HG03060 (cell line): ENCODE data around the gene LMNA.

ENCODE experiments used
- ATAC-seq: cut with Tn5 transposase; IDR thresholded peaks from one replicate; pipeline ENCODE4 v1.9.1; 2021; ENCODE audit warnings: low read depth, moderate number of reproducible peaks; ENCODE audit not compliant: unreplicated experiment

Gene LMNA

DNA sequence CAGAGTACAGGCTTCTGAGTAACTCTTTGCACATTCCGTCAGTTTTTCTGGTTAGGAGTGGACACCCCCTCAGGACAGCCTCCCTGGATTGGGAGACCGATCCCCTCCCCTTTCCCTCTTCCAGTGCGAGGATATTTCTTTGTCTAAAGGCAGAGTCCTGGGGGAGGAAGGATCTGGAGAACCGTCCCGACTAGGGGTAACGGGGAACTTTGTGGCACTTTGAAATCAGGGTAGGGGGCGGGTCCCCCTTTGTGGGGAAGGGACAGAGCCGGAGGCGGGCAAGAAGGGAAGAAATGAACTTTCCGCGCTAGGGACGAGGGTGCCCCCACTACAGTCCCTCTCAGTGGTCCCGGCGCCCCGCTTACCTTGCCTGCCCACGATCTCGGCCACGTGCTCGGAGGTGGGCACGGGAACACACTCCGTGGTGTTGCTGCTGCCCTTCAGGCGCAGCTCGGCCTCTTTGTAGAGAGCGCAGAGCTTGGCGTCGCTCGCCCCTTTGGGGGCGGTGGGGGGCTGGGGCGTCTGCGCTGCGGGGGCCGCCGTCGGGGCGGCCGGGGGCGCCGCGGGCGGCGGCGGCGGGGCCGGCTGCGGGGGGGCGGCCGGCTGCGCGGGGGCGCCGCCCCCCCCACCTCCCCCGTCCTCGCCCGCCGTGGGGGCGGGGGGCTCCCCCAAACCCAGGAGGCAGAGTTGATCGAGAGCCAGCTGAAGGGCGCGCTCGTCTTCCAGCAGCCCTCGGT is 33.2 kb upstream of the LMNA start:
- ATAC-seq = no peak

DNA sequence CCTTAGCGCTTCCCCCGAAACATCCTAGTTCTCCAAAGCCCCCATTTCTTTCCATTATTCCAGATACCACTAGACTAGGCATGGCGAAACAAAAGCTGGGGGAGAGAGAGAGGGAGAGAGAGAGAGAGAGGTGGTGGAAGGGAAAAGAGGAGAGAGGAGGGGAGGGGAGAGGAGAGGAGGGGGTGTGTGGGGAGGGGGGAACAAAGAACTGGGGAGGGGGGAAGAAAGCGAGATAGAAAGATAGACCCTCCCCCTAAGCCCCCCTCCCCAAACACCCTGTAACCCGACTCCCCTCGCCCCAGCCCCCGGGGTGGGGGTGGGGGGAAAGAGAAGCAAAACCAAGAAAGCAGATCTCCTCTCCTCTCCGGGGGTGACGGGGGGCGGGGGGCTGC is 32.6 kb upstream of the LMNA start:
- ATAC-seq = no peak

DNA sequence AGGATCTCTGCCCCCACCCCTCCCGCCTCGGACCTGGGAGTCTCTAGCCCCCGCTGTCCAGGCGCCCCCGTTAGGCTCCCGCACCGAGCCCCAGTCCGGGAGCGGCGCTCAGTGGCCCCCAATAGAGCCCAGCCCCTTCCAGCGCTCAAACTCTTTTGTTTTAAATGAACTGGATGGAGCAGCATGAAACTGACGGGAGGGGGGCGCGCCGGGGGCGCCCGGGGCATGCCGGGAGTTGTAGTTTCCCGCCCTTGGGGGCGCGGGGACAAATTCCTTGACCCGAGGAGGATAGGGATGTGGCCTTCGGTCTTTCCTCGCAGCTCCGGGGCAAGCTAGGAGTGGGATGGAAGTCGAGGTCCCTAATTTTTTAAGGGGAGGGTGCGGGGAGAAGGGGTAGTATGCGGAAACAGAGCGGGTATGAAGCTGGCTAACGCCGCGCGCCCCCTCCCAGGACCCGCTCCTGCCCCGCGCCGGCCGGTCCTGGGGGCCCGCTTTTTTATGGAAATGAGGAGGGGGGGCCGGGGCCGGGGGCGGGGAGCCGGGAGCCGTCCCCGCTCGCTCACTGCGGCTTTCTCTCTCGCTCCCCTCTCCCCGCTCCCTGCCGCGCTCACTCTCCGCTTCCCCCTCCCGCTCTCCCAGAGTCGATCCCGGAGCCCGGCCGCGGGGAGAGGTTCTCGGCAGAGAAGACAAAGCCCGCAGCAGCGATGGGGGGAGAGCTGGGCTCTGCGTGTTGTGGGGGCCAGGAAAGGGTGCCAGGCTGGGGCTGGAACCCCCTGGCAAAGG is 32.0 kb upstream of the LMNA start, which contains the start of gene MEX3A:
TSS of gene MEX3A (minus strand) at position 157 of the 783 bp plus-strand sequence. CDS start 467 bp downstream, outside the sequence.
- ATAC-seq = no peak

DNA sequence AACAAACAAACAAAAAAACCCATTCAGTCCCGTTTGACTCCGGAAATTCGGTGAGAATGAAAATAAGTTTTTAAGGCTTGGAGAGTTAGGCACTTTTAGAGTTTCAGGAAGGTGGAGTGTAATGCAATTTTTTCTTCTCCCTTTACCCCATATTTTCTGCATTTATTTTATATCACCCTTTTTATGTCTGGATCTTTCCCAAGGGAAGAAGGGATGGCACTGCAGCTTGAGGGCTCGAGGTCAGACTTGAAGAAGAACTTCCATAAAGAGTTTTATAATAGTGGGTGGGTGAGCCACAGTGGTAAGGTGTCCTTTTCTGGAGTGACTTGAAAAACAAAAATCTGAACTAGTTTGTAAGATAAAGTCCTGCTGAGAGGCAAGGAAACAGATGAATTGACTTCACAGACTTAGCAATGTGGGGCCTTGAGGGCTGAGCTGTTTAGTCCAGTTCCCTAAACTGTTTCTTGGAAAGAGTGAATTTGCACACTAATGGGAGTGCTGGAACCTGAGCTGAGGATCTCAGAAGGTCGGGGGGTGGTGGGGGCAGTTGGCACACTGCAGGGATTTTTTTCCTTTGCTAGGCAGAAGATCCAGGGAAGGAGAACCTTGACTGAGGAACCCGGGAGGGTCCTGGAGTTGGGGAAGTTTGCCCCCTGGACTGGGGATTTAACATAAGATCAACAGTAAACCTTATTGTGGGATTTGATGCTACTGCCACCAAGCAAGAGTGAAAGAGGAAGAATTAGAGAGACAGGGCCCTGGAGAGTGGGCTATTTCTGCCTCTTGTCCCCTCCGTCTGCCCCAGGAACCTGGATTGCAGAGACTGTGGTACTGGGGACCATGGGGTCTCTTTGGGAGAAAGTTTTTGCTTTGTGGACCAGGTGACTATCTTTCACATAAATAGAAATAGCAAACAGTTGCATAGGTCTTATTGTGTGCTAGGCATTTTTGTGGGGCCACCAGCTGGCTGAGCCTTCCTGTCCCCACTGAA is 30.4 kb upstream of the LMNA start:
- no peak for ATAC-seq

DNA sequence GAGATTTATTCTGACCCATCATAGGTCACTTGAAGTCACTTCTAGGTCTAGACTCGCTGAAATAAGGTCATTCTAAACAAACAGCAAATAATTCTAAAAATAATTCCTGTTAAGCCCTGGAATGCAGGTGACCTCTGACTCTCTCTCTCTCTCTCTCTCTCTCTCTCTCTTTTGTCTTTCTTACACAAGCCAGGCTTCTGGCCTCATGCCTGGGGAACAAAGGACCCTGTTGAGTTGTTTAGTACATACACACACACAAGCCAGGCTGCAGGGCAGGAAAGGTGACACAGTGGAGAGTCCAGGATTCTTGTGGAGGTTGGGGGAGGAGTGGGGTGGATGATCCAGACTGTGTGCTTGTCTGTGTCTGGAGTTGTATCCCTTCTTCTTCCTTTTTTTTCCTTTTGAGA is 28.3 kb upstream of the LMNA start:
- no peak for ATAC-seq

DNA sequence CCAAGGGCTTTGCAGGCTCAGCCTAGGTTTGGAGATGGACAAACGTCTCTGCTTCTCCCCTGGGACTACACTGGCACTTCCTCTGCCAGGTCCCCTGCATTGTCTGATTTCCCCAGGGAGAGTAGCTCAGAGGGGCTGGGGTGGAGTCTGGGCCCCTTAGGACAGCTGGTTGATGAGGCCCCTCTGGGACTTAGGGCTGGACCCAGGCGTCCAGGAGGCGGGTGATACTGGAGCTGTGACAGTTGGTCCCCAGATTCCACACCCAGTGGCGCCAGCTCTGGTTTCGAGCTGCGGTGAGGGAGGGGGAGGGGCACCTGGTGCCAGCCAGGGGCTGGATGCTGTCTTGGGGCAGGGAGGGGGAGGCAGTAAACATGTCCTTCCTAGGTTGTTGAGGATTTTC is 24.8 kb upstream of the LMNA start:
- no peak for ATAC-seq

DNA sequence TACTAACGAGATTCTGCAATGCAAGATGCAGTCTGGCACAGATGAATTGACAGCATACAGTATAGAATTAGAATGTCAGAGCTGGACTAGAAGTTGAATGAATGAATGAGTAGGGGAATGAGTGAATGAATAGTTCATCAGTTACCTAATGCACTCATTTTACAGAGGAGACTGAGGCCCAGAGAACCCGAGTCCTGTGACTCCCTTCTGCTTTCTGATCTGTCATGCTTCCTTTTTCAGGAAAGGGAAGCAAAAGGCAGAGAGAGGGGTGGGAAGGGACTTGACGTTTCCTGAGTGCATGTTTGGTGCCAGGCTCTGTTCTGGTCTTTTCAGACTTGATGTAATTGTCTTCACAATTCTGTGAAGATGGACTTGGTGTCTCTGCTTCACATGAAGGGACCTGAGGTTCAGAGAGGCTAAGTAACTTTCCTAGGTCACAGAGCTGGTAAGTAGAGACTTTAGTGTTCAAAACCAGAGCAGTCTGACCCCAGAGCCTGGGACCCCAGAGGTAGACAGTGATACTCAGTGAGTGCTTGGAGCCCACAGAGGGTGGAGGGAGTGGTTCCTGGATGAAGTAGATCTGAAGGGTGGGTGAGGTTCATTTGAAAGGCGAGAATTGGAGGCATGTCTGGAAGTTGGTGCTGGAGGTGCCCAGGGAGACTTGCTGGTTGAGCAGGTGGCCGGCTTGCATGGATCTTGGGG is 24.2 kb upstream of the LMNA start:
- ATAC-seq = no peak

DNA sequence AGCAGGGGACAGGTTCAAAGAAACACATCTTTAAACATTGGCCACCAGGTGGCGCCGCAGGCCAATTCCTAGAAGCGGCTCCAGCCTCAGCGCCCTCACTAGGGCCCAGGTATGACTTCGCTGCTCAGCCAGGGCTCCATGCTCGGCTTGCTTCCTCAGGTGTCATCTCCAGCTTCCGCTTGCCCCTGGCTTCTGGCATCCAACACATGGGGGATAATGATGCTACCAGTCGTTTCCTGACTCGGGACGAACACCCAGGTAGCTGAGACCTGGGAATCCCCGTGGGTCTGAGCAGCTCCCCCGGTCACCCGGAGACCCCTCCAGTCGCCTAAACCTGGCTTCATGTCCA is 23.7 kb upstream of the LMNA start:
- ATAC-seq = no peak

DNA sequence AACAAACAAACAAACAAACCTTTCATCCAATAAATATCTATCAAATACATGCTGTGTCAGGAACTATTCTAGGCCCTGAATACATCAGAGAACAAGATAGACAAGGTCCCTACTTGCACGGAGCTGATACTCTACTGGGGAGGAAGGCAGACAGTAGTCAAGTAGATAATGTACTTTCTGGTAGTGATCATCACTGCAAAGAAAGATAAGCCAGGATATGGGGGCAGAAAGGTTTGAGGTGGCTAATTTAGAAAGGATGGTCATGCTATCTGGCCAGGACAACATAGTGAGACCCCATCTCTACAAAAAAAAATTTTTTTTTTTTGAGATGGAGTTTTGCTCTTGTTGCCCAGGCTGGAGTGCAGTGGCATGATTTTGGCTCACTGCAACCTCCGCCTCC is 22.9 kb upstream of the LMNA start:
- no peak for ATAC-seq

DNA sequence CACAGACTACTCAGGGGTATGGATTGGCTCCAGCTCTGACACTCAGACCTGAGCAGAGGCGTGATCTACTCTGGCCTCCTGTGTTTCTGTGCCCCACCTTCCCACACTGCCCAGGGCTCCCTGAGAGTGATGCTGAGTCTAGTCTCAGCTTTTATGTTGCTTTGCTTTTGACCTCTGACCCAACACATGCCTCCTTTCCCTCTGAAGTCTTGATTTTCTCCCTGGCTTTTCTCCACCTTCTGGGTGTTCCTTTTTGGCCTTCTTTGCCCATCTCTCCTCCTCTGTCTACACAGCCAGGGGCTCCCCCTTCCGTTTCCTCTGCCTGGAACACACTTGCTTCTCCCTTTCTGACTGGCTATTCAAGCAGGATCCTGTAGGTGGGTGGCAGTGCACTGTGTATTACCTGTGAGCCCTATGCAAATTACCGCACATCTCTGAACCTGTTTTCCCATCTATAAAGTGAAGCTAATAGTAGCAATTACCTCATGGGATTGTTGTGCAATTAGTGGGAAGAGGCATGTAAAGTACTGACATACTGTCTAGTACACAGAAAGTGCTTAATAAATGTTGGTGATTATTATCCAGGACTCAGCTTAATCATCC is 18.5 kb upstream of the LMNA start:
- no peak for ATAC-seq

DNA sequence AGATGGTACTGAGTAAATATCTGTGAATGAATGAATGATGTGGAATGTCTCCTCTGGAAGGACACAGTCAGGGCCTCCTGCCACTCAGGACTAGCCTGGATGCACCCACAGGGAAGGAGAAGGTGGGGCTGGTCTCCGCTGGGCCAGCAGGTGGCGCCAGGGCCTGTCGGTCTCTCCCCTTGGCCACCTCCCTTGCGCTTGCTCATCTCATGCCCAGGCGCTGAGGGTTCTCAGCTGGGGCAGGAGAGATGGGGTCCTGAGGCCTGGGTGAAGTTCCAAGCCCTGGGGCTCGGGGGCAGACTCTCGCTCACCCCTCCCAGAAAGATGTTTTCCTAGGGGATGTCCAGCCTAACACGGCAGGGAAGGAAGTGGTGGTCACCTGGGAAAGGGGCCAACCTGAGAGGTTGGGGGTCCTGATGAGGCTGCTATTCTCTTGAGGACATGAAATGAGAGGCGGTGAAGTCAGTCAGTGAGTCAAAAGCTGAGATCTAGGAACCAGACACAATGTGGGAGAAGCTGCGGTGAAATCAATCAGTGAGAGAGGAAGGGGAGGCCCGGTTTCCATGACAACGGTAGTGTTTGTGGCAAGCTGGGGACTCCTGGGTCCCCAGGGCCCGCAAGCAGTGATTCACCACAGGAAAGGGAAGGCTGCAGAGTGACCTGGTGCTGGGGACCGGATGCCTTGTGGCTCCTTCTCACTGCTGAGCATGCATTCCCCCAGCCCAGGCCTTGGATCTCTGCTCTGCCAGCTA is 17.7 kb upstream of the LMNA start:
- ATAC-seq = peak; percentile 51

DNA sequence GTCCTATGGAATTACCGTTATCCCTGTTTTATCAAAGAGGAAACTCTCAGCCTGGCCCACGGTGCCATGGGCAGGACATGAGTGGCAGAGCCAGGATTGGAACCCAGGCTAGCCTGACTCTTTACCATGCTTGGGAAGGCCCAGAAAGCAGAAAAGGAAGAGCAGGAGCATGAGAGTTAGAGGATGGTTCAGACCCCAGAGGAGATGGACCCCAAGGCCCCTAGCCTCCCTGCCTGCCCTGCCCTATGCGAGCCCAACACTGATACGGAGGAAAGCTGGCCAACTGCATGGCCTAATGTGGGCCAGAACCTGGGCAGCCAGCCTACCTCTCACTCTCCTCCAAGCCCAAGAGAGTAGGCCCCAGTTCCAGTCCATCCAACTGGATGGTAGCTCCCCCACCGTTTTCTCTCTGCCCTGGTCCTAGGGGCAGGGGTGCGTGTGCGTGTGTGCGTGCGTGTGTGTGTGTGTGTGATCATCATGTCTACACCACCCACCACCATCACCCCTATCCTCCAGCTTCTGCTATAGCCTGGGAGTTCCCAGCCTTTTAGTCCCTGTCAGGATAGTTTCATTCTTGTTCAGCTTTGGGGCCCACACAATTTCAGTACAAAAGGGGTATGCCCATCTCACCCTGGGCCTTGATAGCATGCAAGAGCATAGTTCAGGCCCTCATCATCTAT is 16.9 kb upstream of the LMNA start:
- ATAC-seq = no peak

DNA sequence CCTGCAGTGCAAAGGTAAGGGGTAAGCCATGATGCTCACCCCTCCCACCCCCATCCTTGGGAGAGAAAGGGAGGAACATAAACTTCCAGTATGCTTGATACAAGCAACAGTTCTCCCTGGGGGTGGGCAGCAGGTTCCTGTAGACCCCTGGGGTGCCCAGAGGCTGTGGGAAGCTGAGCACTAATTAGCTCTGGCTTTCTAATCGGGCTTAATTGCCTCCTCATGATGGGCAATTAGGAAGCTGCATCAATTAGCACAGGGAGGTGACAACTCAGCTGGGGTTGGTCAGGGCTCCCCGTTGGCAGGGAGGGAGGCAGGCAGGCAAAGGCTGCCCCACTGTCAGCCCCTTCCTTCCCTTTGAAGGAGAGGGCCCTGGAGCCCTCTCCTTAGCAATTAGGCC is 15.7 kb upstream of the LMNA start:
- no peak for ATAC-seq

DNA sequence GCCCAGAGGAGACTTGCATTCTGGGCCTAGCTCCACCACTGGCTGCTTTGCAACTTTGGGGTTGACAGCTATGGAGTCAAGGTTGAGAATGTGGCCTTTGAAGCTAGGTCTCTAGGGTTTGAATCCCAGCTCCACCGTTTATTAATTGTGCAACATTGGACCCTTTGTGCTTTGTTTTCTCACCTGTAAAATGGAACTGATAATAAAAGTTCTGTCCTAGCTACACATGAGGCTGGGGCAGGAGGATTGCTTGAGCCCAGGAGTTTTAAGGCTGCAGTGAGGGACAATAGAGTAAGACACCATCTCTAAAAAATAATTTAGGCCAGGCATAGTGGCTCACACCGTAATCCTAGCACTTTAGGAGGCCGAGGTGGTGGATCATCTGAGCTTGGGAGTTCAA is 15.2 kb upstream of the LMNA start:
- no peak for ATAC-seq

DNA sequence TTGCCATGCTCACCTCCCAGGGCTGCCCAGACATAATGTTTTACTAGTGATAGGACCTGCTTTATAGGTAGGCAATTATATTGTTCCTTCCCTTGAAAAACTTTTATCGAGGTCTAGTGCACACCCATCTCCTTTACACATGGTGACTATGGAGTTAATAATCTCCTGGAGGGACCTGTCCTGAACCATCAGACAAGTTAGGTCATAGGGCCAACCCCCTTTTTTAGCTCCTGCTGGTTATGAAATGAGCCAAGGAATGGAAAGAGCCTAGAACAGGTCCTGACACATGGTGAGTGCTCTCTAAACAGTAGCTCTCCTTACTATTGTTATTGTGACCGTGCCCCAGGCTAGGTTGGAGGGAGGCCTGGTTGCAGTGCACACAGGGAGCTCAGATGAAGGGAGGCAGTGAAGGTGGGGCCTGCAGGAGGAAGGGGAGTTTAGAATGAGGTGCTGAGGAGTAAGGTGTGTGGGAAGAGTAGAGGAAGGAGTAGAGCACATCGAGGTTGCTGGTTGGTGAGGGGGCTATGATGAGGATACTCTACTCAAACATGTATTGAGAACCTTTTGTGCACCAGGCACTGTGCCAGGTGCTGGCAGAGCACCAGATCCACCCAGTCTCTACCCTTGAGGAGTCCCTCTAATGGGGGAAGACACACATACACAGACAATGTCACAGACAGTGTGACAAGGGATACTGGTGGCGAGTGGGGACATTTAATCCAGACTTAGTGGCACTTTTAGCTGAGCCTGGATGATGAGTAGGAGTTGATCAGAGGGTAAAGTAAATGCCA is 14.1 kb upstream of the LMNA start:
- no peak for ATAC-seq

DNA sequence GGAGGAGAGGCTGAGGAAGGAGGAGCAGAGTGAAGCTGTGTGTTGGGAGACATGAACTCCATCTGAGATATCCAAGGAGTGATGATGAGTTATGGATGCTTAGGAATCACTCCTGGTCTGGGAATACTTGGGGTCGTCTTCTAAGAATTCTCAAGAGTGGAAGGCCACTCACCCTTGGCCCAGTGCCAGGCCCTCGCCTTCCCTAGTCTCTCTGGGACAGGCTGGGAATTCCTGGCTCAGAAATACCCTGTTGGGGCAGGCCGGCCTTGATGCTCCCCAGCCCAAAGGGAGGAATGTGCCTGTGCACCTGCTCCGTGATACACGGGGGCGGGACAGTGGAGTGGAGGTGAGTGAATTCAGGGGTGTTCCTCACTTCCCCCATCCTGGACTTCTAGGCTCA is 12.6 kb upstream of the LMNA start:
- ATAC-seq = no peak

DNA sequence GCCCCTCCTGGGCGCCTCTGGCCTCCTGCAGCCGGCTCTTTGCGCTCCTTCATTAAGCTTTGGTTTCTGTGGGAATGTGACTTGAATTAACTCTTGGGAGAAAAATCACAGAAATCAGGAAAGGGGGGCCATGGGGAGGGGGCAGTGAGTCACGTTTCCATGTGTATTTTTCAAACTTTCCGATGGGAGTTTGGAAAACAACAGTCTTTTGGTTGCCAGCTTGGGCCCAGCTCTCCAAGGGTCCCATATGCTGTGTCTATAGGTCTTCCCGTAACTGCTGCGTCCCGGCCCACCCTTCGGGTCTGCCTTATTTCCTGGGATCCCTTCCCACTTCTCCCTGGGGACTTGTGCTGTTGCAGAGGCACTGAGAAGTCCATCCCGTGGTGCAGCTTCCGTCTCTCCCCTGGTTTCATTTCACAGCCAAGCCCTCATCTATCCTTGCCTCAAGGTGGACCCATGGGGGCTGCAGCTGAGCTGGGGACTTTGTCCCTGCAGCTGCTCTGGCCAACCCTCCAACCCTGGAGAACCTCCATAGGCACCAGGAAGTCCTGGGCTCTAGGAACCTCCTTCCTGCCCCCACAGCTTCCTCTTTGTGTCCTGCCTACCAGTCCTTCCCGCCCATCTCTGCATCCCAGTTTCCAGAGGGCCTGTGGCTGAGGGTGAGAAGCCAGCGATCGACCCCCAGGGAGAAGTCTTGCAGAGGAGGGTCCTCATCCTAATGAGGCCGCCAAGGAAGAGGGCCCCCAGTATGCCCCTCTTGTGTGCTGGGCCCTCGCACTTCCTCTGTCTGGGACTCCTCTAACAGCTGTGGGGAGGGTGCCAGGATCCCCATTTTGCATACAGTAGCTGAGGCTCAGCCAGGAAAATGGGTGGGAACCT is 11.6 kb upstream of the LMNA start:
- ATAC-seq = no peak
